ENCODE data around the gene ING4.

ING4 gene

GRCh38 chr12:6688543-6688998 is 25.7 kb upstream of the ING4 start:
- DNase-seq (ENCODE audit: low read depth in 2 of 2): no peak

- no peak for DNase-seq (ENCODE audit: low read depth in 2 of 2)
Measured at GRCh38 chr12:6685814-6686213, 22.9 kb upstream of the ING4 start.

- peak in 1 of 2 donors; percentile 30 for DNase-seq (ENCODE audit: low read depth in 2 of 2)
Measured at GRCh38 chr12:6684609-6685008, 21.7 kb upstream of the ING4 start.

GRCh38 chr12:6676962-6677361 is 14.0 kb upstream of the ING4 start:
- no peak for DNase-seq (ENCODE audit: low read depth in 2 of 2)

GRCh38 chr12:6672143-6672542 is 9.2 kb upstream of the ING4 start:
- no peak for DNase-seq (ENCODE audit: low read depth in 2 of 2)

- no peak for DNase-seq (ENCODE audit: low read depth in 2 of 2)
Measured at GRCh38 chr12:6667559-6668210, 4.8 kb upstream of the ING4 start.

GRCh38 chr12:6666211-6666610 is 3.3 kb upstream of the ING4 start:
- DNase-seq (ENCODE audit: low read depth in 2 of 2): no peak

- DNase-seq (ENCODE audit: low read depth in 2 of 2): no peak
Measured at GRCh38 chr12:6664902-6665301, 2.0 kb upstream of the ING4 start.

- DNase-seq (ENCODE audit: low read depth in 2 of 2): no peak
Measured at GRCh38 chr12:6662602-6662905, 365 bp downstream of the ING4 start.

- DNase-seq (ENCODE audit: low read depth in 2 of 2): no peak
Measured at GRCh38 chr12:6653987-6654386, 8.9 kb downstream of the ING4 start.

- no peak for DNase-seq (ENCODE audit: low read depth in 2 of 2)
Measured at GRCh38 chr12:6653342-6653741, 9.6 kb downstream of the ING4 start.

- no peak for DNase-seq (ENCODE audit: low read depth in 2 of 2)
Measured at GRCh38 chr12:6652391-6652790, 10.5 kb downstream of the ING4 start.

- DNase-seq (ENCODE audit: low read depth in 2 of 2): no peak
Measured at GRCh38 chr12:6650832-6651231, 12.1 kb downstream of the ING4 start.

GRCh38 chr12:6647083-6647604 is 15.8 kb downstream of the ING4 start, which contains the start of gene ACRBP:
ACRBP (minus strand) TSS chr12:6647432; CDS start chr12:6647366, 66 bp downstream.
- peak in 1 of 2 donors; percentile 20 for DNase-seq (ENCODE audit: low read depth in 2 of 2)

GRCh38 chr12:6646276-6647082 is 16.4 kb downstream of the ING4 start:
- DNase-seq (ENCODE audit: low read depth in 2 of 2): no peak

- no peak for DNase-seq (ENCODE audit: low read depth in 2 of 2)
Measured at GRCh38 chr12:6644903-6645302, 18.0 kb downstream of the ING4 start.

- no peak for DNase-seq (ENCODE audit: low read depth in 2 of 2)
Measured at GRCh38 chr12:6644257-6644596, 18.7 kb downstream of the ING4 start.

- no peak for DNase-seq (ENCODE audit: low read depth in 2 of 2)
Measured at GRCh38 chr12:6643569-6644256, 19.2 kb downstream of the ING4 start.

GRCh38 chr12:6641131-6641530 is 21.8 kb downstream of the ING4 start:
- DNase-seq (ENCODE audit: low read depth in 2 of 2): no peak

- DNase-seq (ENCODE audit: low read depth in 2 of 2): no peak
Measured at GRCh38 chr12:6640497-6640896, 22.4 kb downstream of the ING4 start.

GRCh38 chr12:6639151-6639801 is 23.6 kb downstream of the ING4 start:
- no peak for DNase-seq (ENCODE audit: low read depth in 2 of 2)

GRCh38 chr12:6638305-6638704 is 24.6 kb downstream of the ING4 start:
- no peak for DNase-seq (ENCODE audit: low read depth in 2 of 2)

Measured in stimulated activated CD8-positive, alpha-beta memory T cell treated with anti-CD3 and anti-CD28 coated beads, Interleukin-2, amount 100 ng/mL, for 48 hours (primary cell).